ENCODE measurements around the gene LYG2.
"Not testable (repeated sequence)": the region's sequence is repeated elsewhere in the genome, so short reads cannot be mapped to it uniquely, and the experiment has no call there.

LYG2 gene

GRCh38 chr2:99255491-99256318 lies at the start of gene LYG2:
Gene LYG2, minus strand, starts transcription at chr2:99255666. Its CDS starts 1,406 bp downstream, at chr2:99254260.
- DNase-seq (ENCODE audit: low spot score), result no peak

GRCh38 chr2:99301097-99301496 lies 45.6 kb upstream of the LYG2 start, which contains the start of gene LYG1:
Gene LYG1, minus strand, starts transcription at chr2:99301197. Its CDS starts 5,527 bp downstream, at chr2:99295670.
- DNase-seq (ENCODE audit: low spot score), result not testable (repeated sequence)

- DNase-seq (ENCODE audit: low spot score), result no peak
Observed at GRCh38 chr2:99299580-99299979, 44.1 kb upstream of the LYG2 start.

DNA sequence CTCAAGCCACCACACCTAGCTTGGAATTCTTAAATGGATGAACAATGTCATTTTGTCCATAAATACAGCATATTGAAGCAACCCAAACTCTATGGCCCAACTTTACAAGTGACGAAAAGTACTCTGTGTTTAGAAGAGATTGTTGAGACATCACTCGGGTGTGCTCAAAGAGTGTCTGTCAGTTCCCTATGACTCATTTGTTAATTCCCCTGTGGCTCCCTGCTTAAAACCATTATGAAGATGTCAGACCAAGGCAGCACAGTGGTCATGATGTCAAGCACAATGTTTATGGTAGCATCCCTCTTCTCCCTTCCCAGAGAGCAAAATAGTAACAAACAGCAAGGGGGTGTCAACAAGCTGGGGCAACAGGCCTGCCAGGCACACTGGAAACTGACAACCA lies 42.5 kb upstream of the LYG2 start:
- no peak for DNase-seq (ENCODE audit: low spot score)

DNA sequence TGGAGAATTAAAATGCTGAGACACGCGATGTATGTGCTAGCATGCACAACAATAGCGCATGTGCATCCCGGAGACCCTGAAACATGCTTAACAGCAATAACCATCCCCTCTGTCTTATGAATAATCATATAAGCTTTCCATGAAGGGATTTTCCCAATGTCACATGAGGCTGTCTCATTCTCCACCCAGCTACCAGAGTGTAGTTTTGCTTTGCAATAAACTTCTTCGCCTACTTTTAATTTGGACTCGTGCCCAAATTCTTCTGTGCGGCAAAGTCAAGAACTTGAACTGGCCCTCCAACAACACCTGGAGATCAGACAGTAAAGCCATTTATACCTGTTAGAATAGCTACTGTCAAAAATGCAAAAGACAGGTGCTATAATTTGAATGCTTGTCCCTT lies 30.1 kb upstream of the LYG2 start:
- DNase-seq (ENCODE audit: low spot score), result no peak

GRCh38 chr2:99279969-99280695 lies 24.7 kb upstream of the LYG2 start:
- DNase-seq (ENCODE audit: low spot score), result no peak

DNA sequence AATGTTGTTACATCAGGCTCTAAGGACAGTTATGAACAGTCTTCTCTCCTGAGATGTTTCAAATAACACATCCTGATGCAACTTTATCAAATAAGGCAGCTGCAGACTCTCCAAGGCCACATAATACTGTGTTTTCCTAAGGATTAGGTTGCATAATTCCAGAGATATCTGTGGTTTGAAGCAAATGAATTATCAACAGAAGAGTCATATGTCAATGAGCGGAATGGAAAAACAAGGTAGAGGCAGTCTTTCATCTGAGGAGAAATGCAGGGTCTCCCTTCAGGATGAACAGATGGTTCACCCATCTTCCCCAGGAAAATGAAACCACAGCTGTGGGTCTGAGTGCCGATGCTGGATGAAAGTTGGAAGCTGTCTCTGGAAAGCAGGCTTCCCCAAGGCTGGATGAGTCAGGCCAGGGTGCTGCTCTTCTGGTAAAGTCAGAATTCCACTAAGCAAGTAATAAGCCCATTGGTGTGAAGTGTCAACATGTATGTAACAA lies 23.4 kb upstream of the LYG2 start:
- peak; percentile 57 for DNase-seq (ENCODE audit: low spot score)

DNA sequence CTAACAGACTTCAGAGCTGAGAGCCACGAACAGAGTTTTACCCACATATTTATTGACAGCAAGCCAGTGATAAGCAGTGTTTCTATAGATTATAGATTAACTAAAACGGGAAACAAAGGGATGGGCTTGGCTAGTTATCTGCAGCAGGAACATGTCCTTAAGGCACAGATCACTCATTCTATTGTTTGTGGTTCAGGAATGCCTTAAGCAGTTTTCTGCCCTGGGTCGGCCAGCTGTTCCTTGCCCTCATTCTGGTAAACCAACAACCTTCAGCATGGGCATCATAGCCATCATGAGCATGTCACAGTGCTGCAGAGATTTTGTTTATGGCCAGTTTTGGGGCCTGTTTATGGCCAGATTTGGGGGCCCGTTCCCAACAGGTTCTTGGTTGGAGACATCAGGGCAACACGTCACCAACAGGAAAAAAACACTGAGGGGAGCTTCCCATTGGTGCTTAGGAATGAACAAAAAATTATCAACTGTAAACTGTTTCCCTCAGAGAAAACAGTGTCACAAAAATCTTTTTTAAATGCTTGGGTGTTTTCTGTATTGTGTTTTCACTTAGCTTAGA lies 22.8 kb upstream of the LYG2 start:
- DNase-seq (ENCODE audit: low spot score), result not testable (repeated sequence)

- DNase-seq (ENCODE audit: low spot score), result no peak
Observed at GRCh38 chr2:99275882-99276281, 20.4 kb upstream of the LYG2 start.

GRCh38 chr2:99261242-99261641 lies 5.8 kb upstream of the LYG2 start:
- no peak for DNase-seq (ENCODE audit: low spot score)

DNA sequence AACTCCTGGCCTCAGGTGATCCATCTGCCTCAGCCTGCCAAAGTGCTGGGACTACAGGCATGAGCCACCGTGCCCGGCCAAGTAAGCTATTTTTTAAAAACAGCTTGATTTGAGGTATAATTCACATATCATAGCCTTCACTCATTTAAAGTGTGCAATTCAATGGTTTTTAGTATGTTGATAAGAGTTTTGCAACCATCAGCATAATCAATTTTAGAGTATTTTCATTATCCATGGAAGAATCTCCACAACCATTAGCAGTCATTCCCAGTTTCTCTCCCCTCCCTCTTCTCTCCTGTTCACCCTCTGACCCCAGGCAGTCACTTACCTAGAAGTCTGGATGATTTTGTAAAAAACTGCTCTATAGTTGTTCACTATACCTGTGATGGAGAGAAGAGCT lies 4.7 kb upstream of the LYG2 start:
- DNase-seq (ENCODE audit: low spot score), result no peak

DNA sequence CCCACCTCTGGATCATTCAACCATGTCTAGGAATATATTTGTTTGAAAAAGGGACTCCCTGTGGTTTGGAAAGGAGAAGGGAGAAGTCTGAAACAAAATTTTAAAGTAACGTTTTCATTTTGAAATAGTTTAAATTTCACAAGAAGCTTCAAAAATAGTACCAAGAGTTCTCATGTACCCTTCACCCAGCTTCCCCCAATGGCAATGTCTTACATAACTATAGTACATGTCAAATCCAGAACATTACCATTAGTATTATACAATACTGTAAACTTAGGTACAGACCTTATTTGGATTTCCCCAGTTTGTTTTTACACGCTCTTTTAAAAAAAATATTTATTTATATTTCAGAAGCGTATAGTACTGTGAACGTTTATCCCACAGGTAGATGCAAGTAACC lies 4.0 kb upstream of the LYG2 start:
- no peak for DNase-seq (ENCODE audit: low spot score)

DNA sequence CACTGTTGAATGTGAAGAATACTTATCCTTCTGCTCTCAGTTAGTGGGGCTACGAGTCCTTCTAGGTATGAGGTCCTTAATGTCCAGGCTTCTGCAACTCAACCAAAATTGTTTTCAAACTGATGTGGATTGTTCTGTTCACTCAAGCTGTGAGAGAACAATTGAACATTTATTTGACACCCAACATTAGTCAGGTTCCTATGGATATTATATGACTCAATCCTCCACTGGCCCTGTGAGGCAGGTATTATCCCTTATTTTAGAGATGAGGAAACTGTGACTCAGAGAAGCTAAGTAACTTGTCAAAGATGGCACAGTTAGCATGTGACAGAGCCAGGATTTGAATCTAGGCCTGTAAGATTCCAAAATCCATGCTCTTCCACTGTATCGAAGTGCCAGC lies 1.2 kb upstream of the LYG2 start:
- no peak for DNase-seq (ENCODE audit: low spot score)

DNA sequence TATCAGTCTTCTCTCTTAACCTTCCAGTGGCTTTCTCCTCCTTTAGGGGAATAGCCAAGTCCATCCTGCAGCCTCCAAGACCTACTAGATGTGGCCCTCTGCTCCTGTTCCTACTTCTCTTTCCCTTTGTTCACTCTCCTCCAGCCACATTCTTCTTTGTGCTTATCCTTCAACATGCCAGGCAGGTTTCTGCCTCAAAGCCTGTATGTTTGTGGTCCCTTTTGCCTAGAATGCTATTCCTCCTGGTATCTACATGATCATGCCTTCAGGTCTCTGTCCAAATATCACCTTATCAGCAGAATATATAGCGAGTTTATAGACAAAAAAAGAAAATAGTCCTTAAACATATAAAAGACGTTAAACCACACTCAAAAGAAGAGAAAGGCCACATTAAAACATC lies 5.5 kb downstream of the LYG2 start:
- DNase-seq (ENCODE audit: low spot score), result no peak

GRCh38 chr2:99242151-99242550 lies 13.3 kb downstream of the LYG2 start:
- no peak for DNase-seq (ENCODE audit: low spot score)

GRCh38 chr2:99240431-99240830 lies 15.0 kb downstream of the LYG2 start:
- no peak for DNase-seq (ENCODE audit: low spot score)

DNA sequence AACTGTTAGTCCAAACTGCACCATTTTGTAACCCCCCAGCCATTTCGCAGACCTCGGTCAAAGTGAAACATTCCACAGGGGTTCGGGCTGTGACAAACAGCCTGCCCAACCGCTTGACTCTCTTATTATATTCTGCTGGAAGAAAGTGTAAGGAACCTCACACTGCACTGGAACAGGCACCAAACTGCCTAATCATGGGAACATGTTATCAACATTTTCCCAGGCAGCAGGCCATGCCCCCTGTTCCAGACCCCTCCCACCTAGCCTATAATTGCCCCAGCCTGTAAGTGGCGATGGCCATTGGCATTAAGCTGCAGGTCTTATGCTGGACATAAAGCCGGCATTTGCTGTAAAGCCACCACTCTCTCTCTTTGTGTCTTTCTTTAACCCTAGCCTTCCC lies 16.9 kb downstream of the LYG2 start:
- DNase-seq (ENCODE audit: low spot score), result no peak

- not testable (repeated sequence) for DNase-seq (ENCODE audit: low spot score)
Observed at GRCh38 chr2:99233177-99233576, 22.3 kb downstream of the LYG2 start.

DNA sequence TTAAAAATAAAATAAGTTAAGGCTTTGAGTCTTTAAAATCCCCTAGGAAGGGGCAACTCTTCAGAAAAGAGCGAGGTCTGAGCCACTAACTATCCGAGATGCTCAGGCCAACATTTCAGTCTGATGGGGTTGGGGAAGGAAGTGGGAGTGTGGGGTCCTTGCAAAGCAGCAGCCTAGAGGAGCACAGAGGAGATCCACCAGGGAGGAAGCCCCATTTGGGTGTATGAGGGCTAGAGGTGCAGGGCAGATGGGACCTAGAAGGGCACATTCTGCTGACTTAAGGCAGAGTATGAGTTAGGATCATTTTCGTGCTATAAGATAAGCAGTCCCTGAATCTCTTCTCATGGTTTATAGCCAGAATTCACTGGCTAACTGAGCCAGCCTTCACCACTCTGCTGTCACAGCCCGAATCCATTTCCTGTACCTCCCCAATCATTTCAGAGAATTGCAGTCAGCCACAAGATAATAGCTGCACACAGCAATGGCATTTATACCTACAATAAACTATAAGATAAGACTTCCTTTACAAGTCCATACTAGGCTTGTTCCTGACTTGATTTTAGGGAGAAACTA lies 37.5 kb downstream of the LYG2 start:
- DNase-seq (ENCODE audit: low spot score), result no peak

DNA sequence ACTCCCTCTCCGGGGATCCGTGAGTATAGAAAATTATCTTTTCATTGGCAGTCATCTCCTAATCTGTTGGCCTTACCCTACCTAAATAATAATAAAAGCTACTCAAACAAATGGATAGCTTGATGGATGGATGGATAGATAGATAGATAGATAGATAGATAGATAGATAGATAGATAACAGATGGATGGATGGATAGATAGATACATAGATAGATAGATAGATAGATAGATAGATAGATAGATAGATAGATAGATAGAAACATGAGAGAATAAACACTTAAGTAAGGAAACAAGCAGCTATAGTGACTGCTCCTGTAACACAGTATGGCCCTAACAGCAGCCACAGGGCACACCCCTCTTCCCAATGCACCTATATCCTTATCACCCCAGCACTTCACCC lies 39.4 kb downstream of the LYG2 start:
- no peak for DNase-seq (ENCODE audit: low spot score)

DNA sequence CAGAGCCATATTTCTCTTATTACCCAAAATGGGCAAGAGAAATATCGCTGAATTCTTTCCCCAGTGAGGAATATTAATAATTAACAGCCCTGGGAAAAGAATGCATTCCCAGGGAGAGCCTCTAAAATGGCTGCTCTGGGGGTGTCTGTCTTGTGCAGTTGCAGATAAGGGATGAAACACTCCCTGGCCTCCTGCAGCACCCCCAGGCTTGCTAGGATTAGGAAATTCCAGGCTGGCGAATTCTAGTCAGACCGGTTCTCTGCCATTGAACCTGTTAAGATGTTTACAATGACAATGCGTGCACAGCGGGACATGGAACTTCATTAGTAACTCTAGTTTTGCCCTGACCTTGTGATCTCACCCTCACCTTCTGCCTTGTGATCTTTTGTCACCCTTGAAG lies 50.0 kb downstream of the LYG2 start:
- no peak for DNase-seq (ENCODE audit: low spot score)

- DNase-seq (ENCODE audit: low spot score), result no peak
Observed at GRCh38 chr2:99201959-99202678, 53.3 kb downstream of the LYG2 start.

All from AG08396 (cell line).